ENCODE data around the gene GNAL.
"Not testable (repeated sequence)": the region's sequence is repeated elsewhere in the genome, so short reads cannot be mapped to it uniquely, and the experiment has no call there.

GNAL gene

DNA sequence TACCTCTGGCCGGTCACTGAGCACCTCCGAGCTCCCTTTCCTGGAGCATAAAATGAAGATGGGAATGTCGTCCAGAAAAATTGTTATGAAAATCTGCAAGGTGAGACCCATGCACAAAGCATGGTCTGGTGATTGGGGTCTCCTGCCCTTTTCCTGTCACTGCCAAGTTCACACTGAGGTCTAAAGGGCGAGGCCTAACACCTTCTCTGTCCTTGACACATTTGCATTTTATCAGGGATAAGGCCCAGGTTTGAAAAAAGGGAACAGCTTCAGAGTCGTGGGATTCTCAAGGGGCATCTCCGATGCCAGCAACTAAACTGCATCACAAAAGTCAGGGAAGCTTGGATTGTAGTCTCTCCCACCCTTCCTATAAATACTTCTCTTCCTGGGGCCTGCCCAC lies 24.7 kb downstream of the GNAL start:
- no peak overlapping the region for H3K4me2 ChIP-seq (ENCODE audit: low read length)
- H3K27me3 ChIP-seq (ENCODE audit: control insufficient read depth, low read length) = no peaks in the 10 kb centered on the region
- H3K36me3 ChIP-seq (ENCODE audit: control insufficient read depth, low read length) = no peaks in the 10 kb centered on the region
- H3K79me2 ChIP-seq (ENCODE audit: control insufficient read depth, low read length) = peaks cover 57% of the 10 kb centered on the region
- no peak overlapping the region for H3K4me3 ChIP-seq (ENCODE audit: low read length)
- TF ChIP-seq CTCF (IDR thresholded peaks at IDR 0.05; ENCODE audit: low read depth, low read length, poor library complexity, severe bottlenecking) (no peak), EZH2phosphoT487 (IDR thresholded peaks at IDR 0.05; ENCODE audit: borderline replicate concordance, low read length) (no peak)
- H4K20me1 ChIP-seq (ENCODE audit: control insufficient read depth, insufficient read depth, low read depth, low read length) = no peaks in the 10 kb centered on the region
- H3F3A ChIP-seq (ENCODE audit: control insufficient read depth, insufficient read depth) = peaks cover 7% of the 10 kb centered on the region
- H3K9me2 ChIP-seq (replicated peaks; ENCODE audit: control insufficient read depth, low read length) = no peaks in the 10 kb centered on the region
- no peak overlapping the region for H3K27ac ChIP-seq (ENCODE audit: low read depth, low read length)
- peaks cover 2% of the 10 kb centered on the region; the same call in 1 of the 2 replicates for H3K9me3 ChIP-seq (ENCODE audit: control insufficient read depth, insufficient read depth, low read length)
- peaks cover 39% of the 10 kb centered on the region for H3K4me1 ChIP-seq (ENCODE audit: control insufficient read depth, low read length)

DNA sequence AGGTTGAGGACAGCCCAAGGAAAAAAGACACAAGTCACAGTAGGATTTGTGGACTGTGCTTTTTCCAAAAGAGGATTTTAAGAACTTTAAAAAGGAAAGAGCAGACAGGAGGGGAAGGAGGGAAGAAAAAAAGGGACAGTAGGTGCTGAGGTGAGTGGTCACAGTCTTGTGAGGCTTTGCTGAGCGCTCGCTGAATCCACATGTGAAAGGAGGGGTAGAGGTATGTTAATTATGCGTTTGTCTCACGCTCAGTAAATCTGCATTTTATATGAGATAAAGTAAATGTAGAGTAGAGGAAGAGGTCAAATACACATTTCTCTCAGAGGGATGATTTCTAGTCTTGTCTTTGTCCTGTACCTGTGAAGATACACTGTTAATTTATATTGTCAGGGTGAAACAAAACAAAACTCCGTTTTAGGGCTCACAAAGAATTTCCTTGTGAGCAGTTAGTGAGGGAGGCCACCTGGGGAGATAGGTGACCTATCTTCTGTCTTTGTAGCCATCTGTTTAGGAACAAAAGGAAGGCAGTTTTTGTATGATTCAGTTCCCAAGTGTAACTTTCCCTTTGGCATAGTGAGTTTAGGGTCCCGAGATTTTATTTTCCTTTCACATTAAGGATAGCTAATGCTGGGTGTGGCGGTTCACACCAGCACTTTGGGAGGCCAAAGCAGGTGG lies 25.3 kb downstream of the GNAL start:
- Histone ChIP-seq H3K9me3 (ENCODE audit: control insufficient read depth, insufficient read depth, low read length) (no peaks in the 10 kb centered on the region), H3K4me2 (ENCODE audit: low read length) (no peak overlapping the region), H4K20me1 (ENCODE audit: control insufficient read depth, insufficient read depth, low read depth, low read length) (no peaks in the 10 kb centered on the region), H3K79me2 (ENCODE audit: control insufficient read depth, low read length) (peaks cover 56% of the 10 kb centered on the region), H3K9me2 (replicated peaks; ENCODE audit: control insufficient read depth, low read length) (no peaks in the 10 kb centered on the region), H3K4me1 (ENCODE audit: control insufficient read depth, low read length) (peaks cover 45% of the 10 kb centered on the region), H3K27ac (ENCODE audit: low read depth, low read length) (no peak overlapping the region), H3K4me3 (ENCODE audit: low read length) (no peak overlapping the region), H3F3A (ENCODE audit: control insufficient read depth, insufficient read depth) (peaks cover 13% of the 10 kb centered on the region), H3K27me3 (ENCODE audit: control insufficient read depth, low read length) (no peaks in the 10 kb centered on the region), H3K36me3 (ENCODE audit: control insufficient read depth, low read length) (no peaks in the 10 kb centered on the region)
- TF ChIP-seq EZH2phosphoT487 (IDR thresholded peaks at IDR 0.05; ENCODE audit: borderline replicate concordance, low read length) (no peak), CTCF (IDR thresholded peaks at IDR 0.05; ENCODE audit: low read depth, low read length, poor library complexity, severe bottlenecking) (no peak)

- not testable (repeated sequence) for H3K4me3 ChIP-seq (ENCODE audit: low read length); H3K27ac ChIP-seq (ENCODE audit: low read depth, low read length); H3K4me2 ChIP-seq (ENCODE audit: low read length); H4K20me1 ChIP-seq (ENCODE audit: control insufficient read depth, insufficient read depth, low read depth, low read length); H3K36me3 ChIP-seq (ENCODE audit: control insufficient read depth, low read length); H3K9me3 ChIP-seq (ENCODE audit: control insufficient read depth, insufficient read depth, low read length); H3K9me2 ChIP-seq (replicated peaks; ENCODE audit: control insufficient read depth, low read length); H3K27me3 ChIP-seq (ENCODE audit: control insufficient read depth, low read length)
- H3K79me2 ChIP-seq (ENCODE audit: control insufficient read depth, low read length) = peaks cover 49% of the 10 kb centered on the region
- peaks cover 30% of the 10 kb centered on the region for H3F3A ChIP-seq (ENCODE audit: control insufficient read depth, insufficient read depth)
- peaks cover 61% of the 10 kb centered on the region for H3K4me1 ChIP-seq (ENCODE audit: control insufficient read depth, low read length)
Measured at GRCh38 chr18:11716767-11717315, 27.8 kb downstream of the GNAL start.

GRCh38 chr18:11719050-11719449 lies 30.0 kb downstream of the GNAL start:
- no peaks in the 10 kb centered on the region for H3K36me3 ChIP-seq (ENCODE audit: control insufficient read depth, low read length)

More at GRCh38 chr18:11719050-11719449, 30.0 kb downstream of the GNAL start:
- peak overlapping the region; percentile 76 for H3K4me2 ChIP-seq (ENCODE audit: low read length)
- peaks cover 33% of the 10 kb centered on the region for H3F3A ChIP-seq (ENCODE audit: control insufficient read depth, insufficient read depth)
- H3K27me3 ChIP-seq (ENCODE audit: control insufficient read depth, low read length) = no peaks in the 10 kb centered on the region
- H3K27ac ChIP-seq (ENCODE audit: low read depth, low read length) = peak overlapping the region; percentile 97
- H3K4me3 ChIP-seq (ENCODE audit: low read length) = peak overlapping the region; percentile 62
- peaks cover 45% of the 10 kb centered on the region for H3K79me2 ChIP-seq (ENCODE audit: control insufficient read depth, low read length)
- no peaks in the 10 kb centered on the region for H4K20me1 ChIP-seq (ENCODE audit: control insufficient read depth, insufficient read depth, low read depth, low read length)
- no peaks in the 10 kb centered on the region for H3K9me3 ChIP-seq (ENCODE audit: control insufficient read depth, insufficient read depth, low read length)
- peaks cover 72% of the 10 kb centered on the region for H3K4me1 ChIP-seq (ENCODE audit: control insufficient read depth, low read length)
- no peak for TF ChIP-seq CTCF (IDR thresholded peaks at IDR 0.05; ENCODE audit: low read depth, low read length, poor library complexity, severe bottlenecking)
- TF ChIP-seq EZH2phosphoT487 (IDR thresholded peaks at IDR 0.05; ENCODE audit: borderline replicate concordance, low read length) = no peak
- H3K9me2 ChIP-seq (replicated peaks; ENCODE audit: control insufficient read depth, low read length) = no peaks in the 10 kb centered on the region

Data from DOHH2 (cell line).